Common myeloid progenitor, CD34-positive (primary cell): ENCODE data around the gene MED6.

Experiments used
- CTCF ChIA-PET: fragments of 350-600 bp; sonication (Branson Sonifier 250); formaldehyde crosslinking; loops from one replicate; lab custom pipeline; 2021; ENCODE audit warnings: antibody characterized with exemption; lab: Charles Lee
- POLR2A ChIA-PET: fragments of 350-600 bp; sonication (Branson Sonifier 250); formaldehyde crosslinking; loops from one replicate; lab custom pipeline; 2021; ENCODE audit warnings: antibody characterized with exemption; lab: Charles Lee
- DNase-seq, 3 donors: peaks; one replicate each; pipeline versions ENCODE4 v3.0.0 to v3.0.0-alpha.2; 2013
- H3K27ac ChIP-seq, 2 experiments: 1 replicate in 1 of 2; 2 replicates in 1 of 2; pipeline ENCODE4 v1.7.0; 2013; ENCODE audit warnings: inconsistent platforms in 2 of 2, low read length in 2 of 2, mild to moderate bottlenecking in 2 of 2, low read depth in 1 of 2, moderate library complexity in 1 of 2; ENCODE audit not compliant: severe bottlenecking in 2 of 2, insufficient read depth in 1 of 2, poor library complexity in 1 of 2
- H3K27me3 ChIP-seq, 5 experiments: replicated peaks in 2 of 5; 1 replicate in 3 of 5; 2 replicates in 2 of 5; pipeline versions ENCODE4 v1.6.1 to v1.7.0; 2013; ENCODE audit warnings: low read length in 4 of 5, mild to moderate bottlenecking in 2 of 5, moderate library complexity in 2 of 5, inconsistent platforms in 1 of 5; ENCODE audit not compliant: insufficient read depth in 5 of 5, control insufficient read depth in 4 of 5
- H3K36me3 ChIP-seq, 4 experiments: 1 replicate in 2 of 4; 2 replicates in 2 of 4; pipeline versions ENCODE4 v1.6.1 to v1.7.0; 2013; ENCODE audit warnings: low read length in 3 of 4, control low read depth in 1 of 4, mild to moderate bottlenecking in 1 of 4; ENCODE audit not compliant: control insufficient read depth in 4 of 4, insufficient read depth in 4 of 4
- H3K4me1 ChIP-seq, 4 experiments: 1 replicate in 3 of 4; 2 replicates in 1 of 4; pipeline versions ENCODE4 v1.6.1 to v1.7.1; 2013; ENCODE audit warnings: low read length in 3 of 4, mild to moderate bottlenecking in 3 of 4, control low read depth in 1 of 4, inconsistent platforms in 1 of 4, moderate library complexity in 1 of 4; ENCODE audit not compliant: control insufficient read depth in 4 of 4, insufficient read depth in 4 of 4; ENCODE audit errors: control extremely low read depth in 1 of 4
- H3K4me3 ChIP-seq, 7 experiments: 1 replicate in 4 of 7; 2 replicates in 3 of 7; pipeline versions ENCODE4 v1.5.1 to v1.7.0; 2013; ENCODE audit warnings: mild to moderate bottlenecking in 7 of 7, low read length in 6 of 7, moderate library complexity in 6 of 7, inconsistent platforms in 2 of 7, low read depth in 2 of 7, control low read depth in 1 of 7; ENCODE audit not compliant: insufficient read depth in 4 of 7, control insufficient read depth in 1 of 7; ENCODE audit errors: extremely low read depth in 1 of 7
- H3K9me3 ChIP-seq, 5 experiments: 1 replicate in 4 of 5; 2 replicates in 1 of 5; pipeline versions ENCODE4 v1.6.1 to v1.7.1; 2013; ENCODE audit warnings: low read length in 4 of 5, mild to moderate bottlenecking in 2 of 5, inconsistent platforms in 1 of 5, low read depth in 1 of 5, moderate library complexity in 1 of 5; ENCODE audit not compliant: control insufficient read depth in 4 of 5, insufficient read depth in 2 of 5; ENCODE audit errors: control extremely low read depth in 1 of 5
- WGBS: methylation state at CpG from one replicate; pipeline ENCODE4 v1.1.5; 2013; ENCODE audit not compliant: insufficient coverage; 5-methylcytosine and 5-hydroxymethylcytosine counted together

MED6 gene

GRCh38 chr14:70538087-70538486 lies 62.4 kb downstream of the MED6 start:
- Histone ChIP-seq H3K4me3 (no peak overlapping the region), H3K36me3 (peaks cover 0 to 1% (median 0%) of the 10 kb centered on the region in 4 experiments), H3K4me1 (no peaks in the 10 kb centered on the region), H3K27me3 (no peaks in the 10 kb centered on the region), H3K9me3 (peaks cover 1 to 14% (median 5%) of the 10 kb centered on the region in 5 experiments), H3K27ac (no peak overlapping the region)
- no peak for DNase-seq
- CTCF ChIA-PET = no interaction called here
- POLR2A ChIA-PET = no interaction called here
- WGBS = 100% methylated on average over 4 of the region's 5 CpGs

- WGBS = no CpG with 5 or more reads among the region's 1 CpG
- CTCF ChIA-PET = no interaction called here
Measured at GRCh38 chr14:70536830-70537229, 63.6 kb downstream of the MED6 start.

GRCh38 chr14:70534904-70535303 lies 65.6 kb downstream of the MED6 start, which contains the start of gene ADAM20:
TSS of gene ADAM20 (minus strand) at chr14:70535004. CDS start at chr14:70524757, 10,247 bp downstream.
- ChIA-PET POLR2A (no interaction called here), CTCF (no interaction called here)
- no peaks in the 10 kb centered on the region for H3K27me3 ChIP-seq
- DNase-seq = no peak
- H3K4me1 ChIP-seq = no peaks in the 10 kb centered on the region
- H3K27ac ChIP-seq = no peak within 1 kb of the TSS
- peaks cover 0 to 3% (median 0%) of the 10 kb centered on the region in 4 experiments for H3K36me3 ChIP-seq
- H3K4me3 ChIP-seq = no peak within 1 kb of the TSS
- H3K9me3 ChIP-seq = peaks cover 6 to 26% (median 8%) of the 10 kb centered on the region in 5 experiments

More at GRCh38 chr14:70536830-70537229, 63.6 kb downstream of the MED6 start:
- H3K27me3 ChIP-seq = no peaks in the 10 kb centered on the region
- no peak overlapping the region for H3K27ac ChIP-seq
- H3K36me3 ChIP-seq = peaks cover 0 to 3% (median 0%) of the 10 kb centered on the region in 4 experiments
- no peaks in the 10 kb centered on the region for H3K4me1 ChIP-seq
- H3K9me3 ChIP-seq = peaks cover 6 to 22% (median 8%) of the 10 kb centered on the region in 5 experiments
- no peak overlapping the region for H3K4me3 ChIP-seq
- POLR2A ChIA-PET = no interaction called here
- DNase-seq = no peak
